BLaER1 treated with 17β-estradiol and CSF1 and Interleukin-3, amounts not matched to agents 10 nM and 100 nM (cell line): Measurements from ENCODE around the gene ADAT3.
A peak's percentile ranks its signal among the peaks of the same experiment; 100 is the strongest.
"Not testable (repeated sequence)": the region's sequence is repeated elsewhere in the genome, so short reads cannot be mapped to it uniquely, and the experiment has no call there.

Experiments
- H3K27ac ChIP-seq, 11 experiments: shearing (Covaris generic); formaldehyde crosslinking; 2 replicates each; pipeline ENCODE4 v1.8.1; 2022
- H3K27me3 ChIP-seq, 11 experiments: shearing (Covaris generic); formaldehyde crosslinking; 2 replicates each; pipeline ENCODE4 v1.8.1; 2022
- H3K36me3 ChIP-seq, 11 experiments: shearing (Covaris generic); formaldehyde crosslinking; 2 replicates each; pipeline ENCODE4 v1.8.1; 2022
- H3K4me1 ChIP-seq, 10 experiments: shearing (Covaris generic); formaldehyde crosslinking; 2 replicates each; pipeline ENCODE4 v1.8.1; 2022
- H3K4me2 ChIP-seq, 11 experiments: shearing (Covaris generic); formaldehyde crosslinking; 2 replicates each; pipeline ENCODE4 v1.8.1; 2022
- H3K4me3 ChIP-seq, 10 experiments: shearing (Covaris generic); formaldehyde crosslinking; 2 replicates each; pipeline ENCODE4 v1.8.1; 2022
- H3K9ac ChIP-seq, 11 experiments: shearing (Covaris generic); formaldehyde crosslinking; 2 replicates each; pipeline ENCODE4 v1.8.1; 2022
- H3K9me3 ChIP-seq, 11 experiments: shearing (Covaris generic); formaldehyde crosslinking; replicated peaks in 1 of 11; 2 replicates each; pipeline ENCODE4 v1.8.1; 2022
- H4K20me1 ChIP-seq, 11 experiments: shearing (Covaris generic); formaldehyde crosslinking; 2 replicates each; pipeline ENCODE4 v1.8.1; 2022
- Cebpa-rat ChIP-seq, 11 experiments: shearing (Covaris generic); IDR thresholded peaks; 2 replicates each; pipeline ENCODE4 v1.8.1; 2022

Gene ADAT3

GRCh38 chr19:1872807-1873523 lies 32.2 kb upstream of the ADAT3 start:
- H3K9me3 ChIP-seq: no peaks in the 10 kb centered on the region
- H3K27ac ChIP-seq: peak overlapping the region in 7 of 11 experiments; percentile 4 to 97 (median 42); a peak in 12 of 22 replicates
- peak overlapping the region; percentile 87 to 99 (median 96) for H3K4me2 ChIP-seq
- H3K9ac ChIP-seq: peak overlapping the region; percentile 25 to 98 (median 94); a peak in 20 of 22 replicates
- H3K4me3 ChIP-seq: peak overlapping the region in 3 of 10 experiments; percentile 93 to 97 (median 93); a peak in 3 of 20 replicates
- peaks cover 28 to 52% (median 39%) of the 10 kb centered on the region in 11 experiments for H3K36me3 ChIP-seq
- TF ChIP-seq Cebpa-rat (IDR thresholded peaks at IDR 0.05): no peak
- H3K4me1 ChIP-seq: peaks cover 44 to 63% (median 55%) of the 10 kb centered on the region in 10 experiments
- H4K20me1 ChIP-seq: peaks cover 25 to 66% (median 54%) of the 10 kb centered on the region in 11 experiments; a peak in 21 of 22 replicates
- H3K27me3 ChIP-seq: no peaks in the 10 kb centered on the region

- peaks cover 28 to 52% (median 39%) of the 10 kb centered on the region in 11 experiments for H3K36me3 ChIP-seq
- H3K9ac ChIP-seq: peak overlapping the region; percentile 89 to 98 (median 94)
These were observed 31.4 kb upstream of the ADAT3 start for GRCh38 chr19:1873524-1874473.

GRCh38 chr19:1874554-1875185 lies 30.5 kb upstream of the ADAT3 start:
- TF ChIP-seq Cebpa-rat (IDR thresholded peaks at IDR 0.05): no peak
- peaks cover 25 to 60% (median 50%) of the 10 kb centered on the region in 11 experiments; a peak in 21 of 22 replicates for H4K20me1 ChIP-seq
- H3K4me3 ChIP-seq: peak overlapping the region; percentile 81 to 99 (median 93)
- peaks cover 35 to 53% (median 47%) of the 10 kb centered on the region in 10 experiments for H3K4me1 ChIP-seq
- peaks cover 28 to 44% (median 39%) of the 10 kb centered on the region in 11 experiments for H3K36me3 ChIP-seq
- peak overlapping the region in 10 of 11 experiments; percentile 84 to 97 (median 92); a peak in 17 of 22 replicates for H3K27ac ChIP-seq
- H3K27me3 ChIP-seq: no peaks in the 10 kb centered on the region
- peak overlapping the region; percentile 89 to 98 (median 94) for H3K9ac ChIP-seq
- no peaks in the 10 kb centered on the region for H3K9me3 ChIP-seq
- peak overlapping the region; percentile 87 to 99 (median 96) for H3K4me2 ChIP-seq

More at GRCh38 chr19:1873524-1874473, 31.4 kb upstream of the ADAT3 start:
- peak overlapping the region; percentile 81 to 99 (median 93); a peak in 19 of 20 replicates for H3K4me3 ChIP-seq
- no peak for TF ChIP-seq Cebpa-rat (IDR thresholded peaks at IDR 0.05)
- no peaks in the 10 kb centered on the region for H3K27me3 ChIP-seq
- no peaks in the 10 kb centered on the region for H3K9me3 ChIP-seq
- peaks cover 25 to 66% (median 54%) of the 10 kb centered on the region in 11 experiments; a peak in 21 of 22 replicates for H4K20me1 ChIP-seq
- peak overlapping the region in 10 of 11 experiments; percentile 4 to 97 (median 89); a peak in 15 of 22 replicates for H3K27ac ChIP-seq
- peak overlapping the region; percentile 87 to 99 (median 96) for H3K4me2 ChIP-seq
- H3K4me1 ChIP-seq: peaks cover 43 to 62% (median 55%) of the 10 kb centered on the region in 10 experiments

- H3K4me2 ChIP-seq: peak overlapping the region; percentile 87 to 99 (median 96)
- H3K27me3 ChIP-seq, H3K9me3 ChIP-seq: not testable (repeated sequence)
- peaks cover 31 to 44% (median 39%) of the 10 kb centered on the region in 11 experiments for H3K36me3 ChIP-seq
- peak overlapping the region; percentile 84 to 97 (median 93) for H3K27ac ChIP-seq
- H3K4me1 ChIP-seq: peaks cover 37 to 51% (median 45%) of the 10 kb centered on the region in 10 experiments
- peak overlapping the region; percentile 81 to 99 (median 93) for H3K4me3 ChIP-seq
- H4K20me1 ChIP-seq: peaks cover 28 to 62% (median 52%) of the 10 kb centered on the region in 11 experiments; a peak in 21 of 22 replicates
- H3K9ac ChIP-seq: peak overlapping the region; percentile 89 to 98 (median 94)
These were observed 29.9 kb upstream of the ADAT3 start for GRCh38 chr19:1875265-1875645.

- Histone ChIP-seq H3K36me3 (peaks cover 26 to 44% (median 38%) of the 10 kb centered on the region in 11 experiments), H3K27ac (peak overlapping the region; percentile 84 to 97 (median 93)), H3K9me3 (no peaks in the 10 kb centered on the region), H3K9ac (peak overlapping the region; percentile 89 to 98 (median 94)), H3K4me3 (peak overlapping the region; percentile 81 to 99 (median 93)), H3K4me1 (peaks cover 38 to 51% (median 45%) of the 10 kb centered on the region in 10 experiments), H3K4me2 (peak overlapping the region; percentile 87 to 99 (median 97)), H3K27me3 (no peaks in the 10 kb centered on the region), H4K20me1 (peaks cover 34 to 62% (median 54%) of the 10 kb centered on the region in 11 experiments; a peak in 21 of 22 replicates)
- TF ChIP-seq Cebpa-rat (IDR thresholded peaks at IDR 0.05): no peak
These were observed 29.3 kb upstream of the ADAT3 start for GRCh38 chr19:1875646-1876495.

- Histone ChIP-seq H3K4me1 (peaks cover 41 to 50% (median 48%) of the 10 kb centered on the region in 10 experiments), H3K4me2 (peak overlapping the region; percentile 87 to 99 (median 97)), H3K27ac (peak overlapping the region; percentile 84 to 97 (median 93)), H3K4me3 (peak overlapping the region; percentile 81 to 99 (median 93)), H4K20me1 (peaks cover 38 to 60% (median 52%) of the 10 kb centered on the region in 11 experiments; a peak in 21 of 22 replicates), H3K36me3 (peaks cover 20 to 40% (median 31%) of the 10 kb centered on the region in 11 experiments; a peak in 21 of 22 replicates), H3K9ac (peak overlapping the region; percentile 89 to 98 (median 94))
- H3K27me3 ChIP-seq, H3K9me3 ChIP-seq: not testable (repeated sequence)
These were observed 28.5 kb upstream of the ADAT3 start for GRCh38 chr19:1876496-1877279.

- H3K4me3 ChIP-seq, H3K9ac ChIP-seq, H3K27ac ChIP-seq, H3K9me3 ChIP-seq, H3K4me2 ChIP-seq, H3K27me3 ChIP-seq: not testable (repeated sequence)
- peaks cover 43 to 60% (median 53%) of the 10 kb centered on the region in 11 experiments; a peak in 21 of 22 replicates for H4K20me1 ChIP-seq
- H3K4me1 ChIP-seq: peaks cover 44 to 54% (median 52%) of the 10 kb centered on the region in 10 experiments
- H3K36me3 ChIP-seq: peaks cover 19 to 34% (median 28%) of the 10 kb centered on the region in 11 experiments; a peak in 21 of 22 replicates
These were observed 27.9 kb upstream of the ADAT3 start for GRCh38 chr19:1877280-1877660.

- H3K4me1 ChIP-seq: peaks cover 44 to 54% (median 52%) of the 10 kb centered on the region in 10 experiments
- not testable (repeated sequence) for H3K4me2 ChIP-seq, H3K9ac ChIP-seq, H3K27me3 ChIP-seq, H3K9me3 ChIP-seq, H3K27ac ChIP-seq, H3K4me3 ChIP-seq
- H3K36me3 ChIP-seq: peaks cover 6 to 25% (median 15%) of the 10 kb centered on the region in 11 experiments; a peak in 21 of 22 replicates
- H4K20me1 ChIP-seq: peaks cover 43 to 60% (median 53%) of the 10 kb centered on the region in 11 experiments
These were observed 26.6 kb upstream of the ADAT3 start for GRCh38 chr19:1878583-1878982.

- peaks cover 0 to 19% (median 11%) of the 10 kb centered on the region in 11 experiments; a peak in 13 of 22 replicates for H3K36me3 ChIP-seq
- H3K27ac ChIP-seq, H3K4me3 ChIP-seq, H3K27me3 ChIP-seq, H3K9me3 ChIP-seq: not testable (repeated sequence)
- peak overlapping the region in 5 of 11 experiments; percentile 29 to 47 (median 37); a peak in 3 of 22 replicates for H3K4me2 ChIP-seq
- H3K9ac ChIP-seq: peak overlapping the region in 5 of 11 experiments; percentile 12 to 50 (median 36); a peak in 5 of 22 replicates
- peaks cover 40 to 53% (median 51%) of the 10 kb centered on the region in 10 experiments for H3K4me1 ChIP-seq
- peaks cover 44 to 64% (median 54%) of the 10 kb centered on the region in 11 experiments for H4K20me1 ChIP-seq
These were observed 25.2 kb upstream of the ADAT3 start for GRCh38 chr19:1879982-1880381.
